ENCODE data around the gene RDH14.

The RDH14 gene

GRCh38 chr2:18516112-18516511 is 44.3 kb downstream of the RDH14 start:
- H3K36me3 ChIP-seq (ENCODE audit: control insufficient read depth in 2 of 2, insufficient read depth in 1 of 2, low read length in 2 of 2): no peaks in the 10 kb centered on the region
- H3K4me1 ChIP-seq (ENCODE audit: control insufficient read depth, insufficient read depth, low read length): peaks cover 2% of the 10 kb centered on the region; the same call in 1 of the 2 replicates
- no peak overlapping the region for H3K4me3 ChIP-seq (ENCODE audit: low read depth, low read length)
- ChIA-PET POLR2A (no interaction called here), CTCF (interaction anchor here (0.8 to 1.1 kb wide), 3 partner anchors 9 to 470 kb away, joined by 3 to 6 read pairs (median 3); no protein-coding TSS in a partner anchor)
- H3K9me3 ChIP-seq (ENCODE audit: control insufficient read depth, insufficient read depth, low read depth, low read length): no peaks in the 10 kb centered on the region
- TF ChIP-seq ZBTB8A (tag by site-specific recombination; IDR thresholded peaks at IDR 0.05): no peak
- TF ChIP-seq YY2 (tag by site-specific recombination; IDR thresholded peaks at IDR 0.05): no peak
- no peak for TF ChIP-seq ZNF600 (tag by site-specific recombination; IDR thresholded peaks at IDR 0.05)
- no peak for TF ChIP-seq RBAK (tag by site-specific recombination; IDR thresholded peaks at IDR 0.05)
- no peak overlapping the region for H3K27ac ChIP-seq (ENCODE audit: extremely low read depth, low read depth, low read length)

DNA sequence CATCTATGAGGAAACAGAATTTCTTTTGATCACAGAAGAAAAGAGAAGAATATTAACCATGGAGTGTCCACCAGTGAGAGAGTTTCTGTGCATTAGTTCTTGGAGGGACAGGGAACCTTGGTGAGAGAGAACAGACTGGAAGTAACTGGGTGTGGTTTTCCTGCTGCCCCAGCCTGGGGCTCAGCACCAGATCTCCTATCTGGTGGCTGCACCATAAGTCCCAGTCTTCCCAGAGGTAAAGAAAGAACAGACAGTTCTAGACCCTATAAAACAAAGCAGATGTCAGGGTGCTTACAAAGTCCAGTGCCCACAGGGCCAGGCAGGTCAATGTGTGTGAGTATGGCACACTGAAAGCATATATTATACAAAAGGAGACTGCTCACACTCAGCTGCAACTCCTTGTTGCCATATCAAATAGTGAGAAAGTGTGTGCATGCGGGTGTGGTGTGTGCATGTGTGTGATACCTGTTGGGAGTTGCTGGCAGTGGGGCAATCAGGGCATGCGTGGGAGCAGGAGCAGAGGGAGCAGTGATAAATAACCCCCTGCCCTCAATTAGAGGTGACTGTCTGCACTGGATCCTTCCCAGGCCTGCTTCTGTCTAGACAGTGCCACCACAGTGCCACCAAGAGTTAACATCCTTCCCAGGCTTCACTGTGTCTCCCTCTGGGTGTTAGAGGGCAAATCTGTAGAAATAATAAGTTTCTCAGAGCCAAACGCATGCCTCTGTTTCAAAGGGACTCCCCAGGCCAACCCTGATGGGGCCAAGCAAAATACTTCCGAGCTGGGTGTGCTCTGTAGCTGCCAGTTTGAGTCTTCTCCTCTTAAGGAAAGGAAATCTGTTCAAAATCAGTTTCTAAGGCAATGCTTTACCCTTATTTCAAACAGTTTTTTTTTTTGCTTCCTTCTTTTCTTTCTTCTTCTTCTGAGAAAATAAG is 45.7 kb downstream of the RDH14 start:
- Histone ChIP-seq H3K4me1 (ENCODE audit: control insufficient read depth, insufficient read depth, low read length) (peaks cover 2% of the 10 kb centered on the region; the same call in 1 of the 2 replicates), H3K9me3 (ENCODE audit: control insufficient read depth, insufficient read depth, low read depth, low read length) (no peaks in the 10 kb centered on the region), H3K27ac (ENCODE audit: extremely low read depth, low read depth, low read length) (no peak overlapping the region), H3K36me3 (ENCODE audit: control insufficient read depth in 2 of 2, insufficient read depth in 1 of 2, low read length in 2 of 2) (no peaks in the 10 kb centered on the region), H3K4me3 (ENCODE audit: low read depth, low read length) (no peak overlapping the region)
- ChIA-PET CTCF (interaction anchor here (0.6 kb wide), 2 partner anchors 24 to 1348 kb away, joined by 3 to 4 read pairs; no protein-coding TSS in a partner anchor), POLR2A (no interaction called here)
- TF ChIP-seq, protein P1, sequence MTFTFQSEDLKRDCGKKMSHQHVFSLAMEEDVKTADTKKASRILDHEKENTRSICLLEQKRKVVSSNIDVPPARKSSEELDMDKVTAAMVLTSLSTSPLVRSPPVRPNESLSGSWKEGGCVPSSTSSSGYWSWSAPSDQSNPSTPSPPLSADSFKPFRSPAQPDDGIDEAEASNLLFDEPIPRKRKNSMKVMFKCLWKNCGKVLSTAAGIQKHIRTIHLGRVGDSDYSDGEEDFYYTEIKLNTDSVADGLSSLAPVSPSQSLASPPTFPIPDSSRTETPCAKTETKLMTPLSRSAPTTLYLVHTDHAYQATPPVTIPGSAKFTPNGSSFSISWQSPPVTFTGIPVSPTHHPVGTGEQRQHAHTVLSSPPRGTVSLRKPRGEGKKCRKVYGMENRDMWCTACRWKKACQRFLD (tag by site-specific recombination; IDR thresholded peaks at IDR 0.05): no peak
- TF ChIP-seq, protein P2, sequence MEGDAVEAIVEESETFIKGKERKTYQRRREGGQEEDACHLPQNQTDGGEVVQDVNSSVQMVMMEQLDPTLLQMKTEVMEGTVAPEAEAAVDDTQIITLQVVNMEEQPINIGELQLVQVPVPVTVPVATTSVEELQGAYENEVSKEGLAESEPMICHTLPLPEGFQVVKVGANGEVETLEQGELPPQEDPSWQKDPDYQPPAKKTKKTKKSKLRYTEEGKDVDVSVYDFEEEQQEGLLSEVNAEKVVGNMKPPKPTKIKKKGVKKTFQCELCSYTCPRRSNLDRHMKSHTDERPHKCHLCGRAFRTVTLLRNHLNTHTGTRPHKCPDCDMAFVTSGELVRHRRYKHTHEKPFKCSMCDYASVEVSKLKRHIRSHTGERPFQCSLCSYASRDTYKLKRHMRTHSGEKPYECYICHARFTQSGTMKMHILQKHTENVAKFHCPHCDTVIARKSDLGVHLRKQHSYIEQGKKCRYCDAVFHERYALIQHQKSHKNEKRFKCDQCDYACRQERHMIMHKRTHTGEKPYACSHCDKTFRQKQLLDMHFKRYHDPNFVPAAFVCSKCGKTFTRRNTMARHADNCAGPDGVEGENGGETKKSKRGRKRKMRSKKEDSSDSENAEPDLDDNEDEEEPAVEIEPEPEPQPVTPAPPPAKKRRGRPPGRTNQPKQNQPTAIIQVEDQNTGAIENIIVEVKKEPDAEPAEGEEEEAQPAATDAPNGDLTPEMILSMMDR (tag by site-specific recombination; IDR thresholded peaks at IDR 0.05): peak; percentile 32; the same call in 1 of the 2 replicates
- no peak for TF ChIP-seq KLF16 (tag by site-specific recombination; IDR thresholded peaks at IDR 0.05)

GRCh38 chr2:18510775-18511174 is 49.7 kb downstream of the RDH14 start:
- no peak overlapping the region for H3K4me3 ChIP-seq (ENCODE audit: low read depth, low read length)
- ChIA-PET POLR2A (no interaction called here), CTCF (interaction anchor here (2.1 kb wide), 2 partner anchors 9 to 1352 kb away, joined by 4 to 13 read pairs; no protein-coding TSS in a partner anchor)
- H3K4me1 ChIP-seq (ENCODE audit: control insufficient read depth, insufficient read depth, low read length): 0 out of 2 replicates have a peak, but pooled peaks cover 3% of the 10 kb centered on the region
- H3K9me3 ChIP-seq (ENCODE audit: control insufficient read depth, insufficient read depth, low read depth, low read length): no peaks in the 10 kb centered on the region
- TF ChIP-seq SCRT2 (tag by site-specific recombination; IDR thresholded peaks at IDR 0.05) (no peak), ZNF148 (tag by site-specific recombination; IDR thresholded peaks at IDR 0.05; ENCODE audit: borderline replicate concordance) (no peak)
- no peaks in the 10 kb centered on the region for H3K36me3 ChIP-seq (ENCODE audit: control insufficient read depth in 2 of 2, insufficient read depth in 1 of 2, low read length in 2 of 2)
- no peak overlapping the region for H3K27ac ChIP-seq (ENCODE audit: extremely low read depth, low read depth, low read length)

DNA sequence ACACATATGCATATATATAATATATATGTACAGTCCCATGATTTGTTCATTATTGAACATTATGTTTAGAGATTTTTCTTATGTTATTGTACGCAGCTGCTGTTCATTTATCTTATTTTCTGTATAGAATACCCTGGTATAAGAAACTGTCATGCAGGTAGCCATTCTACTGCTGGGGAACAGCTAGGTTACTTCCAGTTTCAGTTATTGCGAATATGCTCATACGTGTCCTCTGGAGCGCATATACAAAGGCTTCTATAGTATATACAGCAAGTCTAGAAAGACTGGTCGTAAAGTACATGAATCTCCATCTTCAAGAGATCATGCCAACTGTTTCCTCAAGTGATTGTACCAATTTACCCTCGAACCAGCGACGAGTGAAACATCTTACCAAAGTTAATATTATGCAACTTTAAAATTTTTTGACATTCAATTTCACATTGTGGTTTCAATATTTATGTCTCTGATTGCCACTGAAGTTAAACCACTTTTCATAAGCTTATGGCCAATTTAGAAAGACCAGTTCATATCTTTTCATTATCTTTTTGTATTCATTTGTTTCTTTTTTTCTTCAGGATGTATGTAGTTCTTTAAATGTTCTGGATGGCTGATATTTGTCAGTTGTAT is 53.5 kb downstream of the RDH14 start:
- H3K4me3 ChIP-seq (ENCODE audit: low read depth, low read length): no peak overlapping the region
- TF ChIP-seq ZNF660 (tag by site-specific recombination; IDR thresholded peaks at IDR 0.05) (no peak), ZNF280D (tag by site-specific recombination; IDR thresholded peaks at IDR 0.05) (no peak)
- no peaks in the 10 kb centered on the region for H3K36me3 ChIP-seq (ENCODE audit: control insufficient read depth in 2 of 2, insufficient read depth in 1 of 2, low read length in 2 of 2)
- H3K4me1 ChIP-seq (ENCODE audit: control insufficient read depth, insufficient read depth, low read length): 0 out of 2 replicates have a peak, but pooled peaks cover 3% of the 10 kb centered on the region
- CTCF ChIA-PET: interaction anchor here (0.7 to 1.2 kb wide), 3 partner anchors 10 to 102 kb away, joined by 3 to 6 read pairs (median 3); no protein-coding TSS in a partner anchor
- POLR2A ChIA-PET: no interaction called here
- no peaks in the 10 kb centered on the region for H3K9me3 ChIP-seq (ENCODE audit: control insufficient read depth, insufficient read depth, low read depth, low read length)
- H3K27ac ChIP-seq (ENCODE audit: extremely low read depth, low read depth, low read length): no peak overlapping the region

All from HEK293 (cell line).